Measurements from ENCODE around the gene RUNX3.

DNA sequence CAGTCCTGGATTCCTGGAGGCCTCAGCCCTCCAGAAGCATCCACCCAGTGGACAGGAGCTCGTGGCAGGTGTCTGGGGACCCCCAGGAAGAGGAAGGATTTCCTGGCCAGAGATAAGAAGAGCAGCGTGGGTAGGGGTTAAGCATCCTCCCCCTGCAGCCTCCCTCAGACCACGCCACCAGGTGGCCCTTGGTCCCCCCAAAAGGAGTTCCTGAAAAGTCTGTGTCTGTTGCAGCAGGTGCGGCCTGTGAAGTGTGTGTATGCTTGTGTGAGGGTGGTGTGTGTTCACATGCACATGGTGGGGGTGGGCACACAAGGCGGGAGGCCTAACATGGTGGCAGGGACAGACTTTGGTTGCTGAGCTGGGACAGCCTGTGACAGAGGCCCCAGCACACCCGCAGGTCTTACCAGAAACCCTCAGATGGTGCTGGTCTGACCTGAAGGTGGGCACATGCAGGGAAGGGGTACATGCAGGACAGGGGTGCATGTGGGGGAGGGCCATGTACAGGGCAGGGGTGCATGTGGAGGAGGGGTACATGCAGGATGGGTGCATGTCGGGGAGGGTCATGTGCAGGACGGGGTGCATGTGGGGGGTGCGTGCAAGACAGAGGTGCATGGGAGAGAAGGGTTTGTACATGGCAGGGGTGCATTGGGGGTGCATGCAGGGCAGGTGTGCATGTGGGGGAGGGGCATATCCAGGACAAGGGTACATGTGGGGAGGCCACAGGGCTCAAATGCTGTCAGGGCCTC is 18.2 kb upstream of the RUNX3 start:
- TF ChIP-seq, protein P1, sequence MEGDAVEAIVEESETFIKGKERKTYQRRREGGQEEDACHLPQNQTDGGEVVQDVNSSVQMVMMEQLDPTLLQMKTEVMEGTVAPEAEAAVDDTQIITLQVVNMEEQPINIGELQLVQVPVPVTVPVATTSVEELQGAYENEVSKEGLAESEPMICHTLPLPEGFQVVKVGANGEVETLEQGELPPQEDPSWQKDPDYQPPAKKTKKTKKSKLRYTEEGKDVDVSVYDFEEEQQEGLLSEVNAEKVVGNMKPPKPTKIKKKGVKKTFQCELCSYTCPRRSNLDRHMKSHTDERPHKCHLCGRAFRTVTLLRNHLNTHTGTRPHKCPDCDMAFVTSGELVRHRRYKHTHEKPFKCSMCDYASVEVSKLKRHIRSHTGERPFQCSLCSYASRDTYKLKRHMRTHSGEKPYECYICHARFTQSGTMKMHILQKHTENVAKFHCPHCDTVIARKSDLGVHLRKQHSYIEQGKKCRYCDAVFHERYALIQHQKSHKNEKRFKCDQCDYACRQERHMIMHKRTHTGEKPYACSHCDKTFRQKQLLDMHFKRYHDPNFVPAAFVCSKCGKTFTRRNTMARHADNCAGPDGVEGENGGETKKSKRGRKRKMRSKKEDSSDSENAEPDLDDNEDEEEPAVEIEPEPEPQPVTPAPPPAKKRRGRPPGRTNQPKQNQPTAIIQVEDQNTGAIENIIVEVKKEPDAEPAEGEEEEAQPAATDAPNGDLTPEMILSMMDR (conservative IDR thresholded peaks at IDR 0.05; ENCODE audit: low read length) = no peak; the same call in 1 of the 2 replicates
- TF ChIP-seq EZH2phosphoT487 (IDR thresholded peaks at IDR 0.05; ENCODE audit: borderline replicate concordance) = no peak
